Measurements from ENCODE around the gene TRAF7.
A peak's percentile ranks its signal among the peaks of the same experiment; 100 is the strongest.
"Not testable (repeated sequence)": the region's sequence is repeated elsewhere in the genome, so short reads cannot be mapped to it uniquely, and the experiment has no call there.

Gene TRAF7

DNA sequence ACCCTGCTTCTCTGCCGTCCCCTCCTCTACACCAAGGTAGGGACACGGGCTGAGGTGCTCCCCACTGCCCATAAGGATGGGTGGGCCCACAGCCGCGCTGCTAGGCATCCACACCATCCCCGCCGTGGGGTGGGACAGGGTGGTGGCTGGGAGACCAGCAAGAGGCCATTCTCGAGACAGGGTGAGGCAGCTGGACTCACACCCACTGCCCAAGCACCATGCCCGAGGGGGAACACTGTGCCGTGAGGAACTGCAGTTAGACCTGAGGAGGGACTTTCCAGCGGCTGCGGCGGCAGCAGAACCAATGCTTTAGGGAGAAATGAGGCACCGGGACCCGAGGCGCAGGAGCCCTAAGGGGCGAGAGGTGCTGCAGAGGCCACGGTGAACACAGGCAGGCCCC is 33.2 kb upstream of the TRAF7 start:
- DNase-seq (ENCODE audit: low spot score): no peak

DNA sequence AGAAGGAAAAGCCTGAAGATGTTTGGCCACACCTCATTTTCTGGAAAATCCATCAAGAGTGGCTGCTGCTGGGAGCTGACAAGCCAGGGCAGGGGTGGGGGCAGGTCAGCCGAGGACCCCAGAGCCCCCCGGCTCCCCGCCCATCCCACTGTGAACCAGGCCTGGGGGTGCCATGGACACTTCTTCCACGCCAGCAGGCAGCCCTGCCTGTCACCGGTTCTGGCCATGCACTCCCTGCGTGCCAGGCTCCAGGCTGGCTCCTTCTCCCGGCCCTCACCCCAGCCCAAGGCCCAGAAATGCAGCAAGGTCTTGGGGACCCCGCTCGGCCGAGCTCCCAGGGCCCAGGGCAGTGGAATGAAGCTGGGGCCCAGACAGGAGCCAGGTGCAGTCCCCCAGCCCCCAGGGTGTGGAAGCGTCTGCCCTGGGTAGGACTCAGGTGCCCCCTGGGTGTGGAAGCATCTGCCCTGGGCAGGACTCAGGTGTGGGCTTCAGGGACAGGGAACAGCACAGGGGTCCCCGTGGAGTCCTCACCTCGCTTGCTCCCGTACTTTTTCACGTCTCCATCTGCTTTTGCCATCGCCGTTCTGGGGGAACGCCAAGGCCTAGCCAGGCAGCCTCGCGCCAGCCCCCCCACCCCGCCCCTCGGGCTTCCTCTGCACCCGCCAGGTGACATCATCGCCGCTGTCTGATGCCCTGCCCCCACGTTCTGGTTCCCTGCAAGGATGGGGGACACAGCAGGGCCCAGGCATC is 32.5 kb upstream of the TRAF7 start:
- not testable (repeated sequence) for DNase-seq (ENCODE audit: low spot score)

DNA sequence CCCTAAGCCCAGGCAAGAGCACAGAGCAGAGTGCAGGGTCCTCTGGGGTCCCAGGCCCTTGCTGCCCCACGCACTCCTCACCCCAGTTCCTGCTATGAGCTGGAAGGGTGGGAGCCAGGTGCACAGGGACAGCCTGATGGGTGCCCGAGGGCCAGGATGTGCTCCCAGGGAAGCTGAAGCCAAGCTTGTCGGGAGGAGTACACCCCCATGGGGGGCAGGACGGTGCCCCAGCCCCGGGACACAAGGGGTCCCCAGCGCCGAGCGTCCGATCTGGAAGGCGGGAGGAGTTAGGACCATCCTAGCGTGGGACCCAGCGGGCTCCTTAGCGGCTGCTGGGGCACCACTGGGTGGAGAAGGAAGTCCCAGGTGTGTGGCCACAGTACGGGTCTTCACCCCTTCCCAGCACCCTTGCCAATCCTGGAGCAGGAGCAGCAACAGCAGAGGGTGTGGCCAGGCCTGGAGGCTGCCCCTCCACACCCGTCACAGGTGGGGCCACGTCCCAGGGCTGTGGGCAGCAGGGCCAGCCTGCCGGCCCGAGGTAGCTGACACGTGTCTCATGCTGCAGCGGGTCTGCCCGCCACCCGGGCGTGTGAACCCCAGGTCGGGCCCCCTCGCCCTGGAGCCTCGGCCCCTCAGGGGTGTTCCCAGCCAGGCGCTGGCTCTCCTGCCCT is 31.7 kb upstream of the TRAF7 start:
- not testable (repeated sequence) for DNase-seq (ENCODE audit: low spot score)

- DNase-seq (ENCODE audit: low spot score): not testable (repeated sequence)
Observed at GRCh38 chr16:2124377-2124693, 31.2 kb upstream of the TRAF7 start.

GRCh38 chr16:2124694-2125444 is 30.7 kb upstream of the TRAF7 start:
- DNase-seq (ENCODE audit: low spot score): not testable (repeated sequence)

- not testable (repeated sequence) for DNase-seq (ENCODE audit: low spot score)
Observed at GRCh38 chr16:2125609-2126008, 30.0 kb upstream of the TRAF7 start.

- DNase-seq (ENCODE audit: low spot score): not testable (repeated sequence)
Observed at GRCh38 chr16:2126161-2126743, 29.3 kb upstream of the TRAF7 start.

- not testable (repeated sequence) for DNase-seq (ENCODE audit: low spot score)
Observed at GRCh38 chr16:2126928-2127556, 28.5 kb upstream of the TRAF7 start.

DNA sequence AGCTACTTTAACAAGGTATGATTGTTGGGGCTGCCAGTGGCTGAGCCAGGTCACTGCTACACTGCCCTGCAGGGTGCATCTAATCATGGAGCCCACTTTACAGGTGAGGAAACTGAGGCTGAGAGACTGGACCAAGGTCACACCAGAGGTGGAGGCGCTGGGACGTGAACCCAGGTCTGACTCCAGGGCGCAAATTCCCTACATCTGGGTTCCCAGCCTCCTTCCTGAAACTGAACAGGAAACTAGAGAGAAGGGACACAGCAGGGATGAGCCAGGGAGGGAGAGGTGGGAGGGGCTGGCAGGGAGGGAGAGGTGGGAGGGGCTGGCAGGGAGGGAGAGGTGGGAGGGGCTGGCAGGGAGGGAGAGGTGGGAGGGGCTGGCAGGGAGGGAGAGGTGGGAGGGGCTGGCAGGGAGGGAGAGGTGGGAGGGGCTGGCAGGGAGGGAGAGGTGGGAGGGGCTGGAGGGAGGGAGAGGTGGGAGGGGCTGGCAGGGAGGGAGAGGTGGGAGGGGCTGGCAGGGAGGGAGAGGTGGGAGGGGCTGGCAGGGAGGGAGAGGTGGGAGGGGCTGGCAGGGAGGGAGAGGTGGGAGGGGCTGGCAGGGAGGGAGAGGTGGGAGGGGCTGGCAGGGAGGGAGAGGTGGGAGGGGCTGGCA is 27.8 kb upstream of the TRAF7 start:
- DNase-seq (ENCODE audit: low spot score): not testable (repeated sequence)

- DNase-seq (ENCODE audit: low spot score): not testable (repeated sequence)
Observed at GRCh38 chr16:2129251-2129650, 26.3 kb upstream of the TRAF7 start.

GRCh38 chr16:2129890-2130447 is 25.6 kb upstream of the TRAF7 start:
- not testable (repeated sequence) for DNase-seq (ENCODE audit: low spot score)

DNA sequence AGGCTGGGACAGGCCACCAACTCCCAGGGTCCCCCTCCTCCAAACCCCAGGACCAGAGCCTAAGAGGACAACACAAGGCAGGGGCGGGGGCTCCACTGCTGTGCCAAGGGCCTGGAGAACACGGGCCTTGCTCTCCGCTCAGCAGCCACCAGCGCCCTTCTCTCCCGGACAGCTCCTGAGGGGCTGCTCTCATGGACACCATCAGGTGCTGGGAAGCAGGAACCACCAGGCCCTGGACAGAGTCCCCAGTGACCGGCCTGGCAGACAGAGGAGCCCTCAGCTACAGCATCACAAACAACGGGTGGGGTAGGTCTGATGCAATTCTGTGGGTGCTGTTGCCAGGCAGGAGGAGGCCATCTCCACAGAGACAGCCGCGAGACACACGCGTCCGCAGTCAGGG is 21.8 kb upstream of the TRAF7 start:
- not testable (repeated sequence) for DNase-seq (ENCODE audit: low spot score)

- not testable (repeated sequence) for DNase-seq (ENCODE audit: low spot score)
Observed at GRCh38 chr16:2135071-2135470, 20.5 kb upstream of the TRAF7 start.

DNA sequence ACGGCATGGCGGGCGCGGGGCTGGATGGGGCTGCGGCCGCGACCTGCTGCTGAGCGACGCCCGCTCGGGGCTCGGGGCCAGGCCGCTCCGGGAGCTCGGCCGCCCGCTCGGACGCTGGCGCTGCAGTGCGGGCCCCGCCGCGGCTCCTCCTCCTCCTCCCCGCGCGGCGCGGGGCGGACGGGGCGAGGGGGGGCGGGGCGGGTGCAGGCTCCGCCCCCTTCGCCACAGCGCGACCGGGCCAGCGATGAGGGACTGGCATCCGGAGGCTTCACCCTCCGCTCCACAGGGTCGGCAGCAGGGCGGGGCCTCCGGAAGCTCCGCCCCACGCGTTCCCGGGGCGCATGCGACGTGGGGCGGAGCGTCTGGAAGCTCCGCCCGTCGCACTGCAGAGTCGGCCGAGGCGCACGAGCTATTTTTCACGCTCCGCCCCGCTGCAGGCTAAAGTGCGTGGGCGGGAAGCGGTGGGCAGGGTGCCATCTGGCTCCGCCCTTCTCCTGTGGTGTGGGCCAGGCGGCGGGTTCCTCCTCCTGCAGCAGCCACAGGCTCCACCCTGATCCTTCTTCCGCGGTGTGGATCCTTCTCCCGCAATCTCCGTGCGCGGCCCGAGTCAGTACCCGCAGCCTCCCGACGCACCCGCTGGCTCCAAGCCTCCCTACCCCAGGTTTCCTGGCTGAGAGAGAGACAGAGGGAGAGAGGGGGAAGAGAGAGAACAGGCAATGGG is 19.7 kb upstream of the TRAF7 start, which contains the start of gene PKD1:
Gene PKD1 (minus strand): TSS at position 129 of the 721 bp plus-strand sequence. CDS start 209 bp downstream, outside the sequence.
- peak; percentile 93 for DNase-seq (ENCODE audit: low spot score)

DNA sequence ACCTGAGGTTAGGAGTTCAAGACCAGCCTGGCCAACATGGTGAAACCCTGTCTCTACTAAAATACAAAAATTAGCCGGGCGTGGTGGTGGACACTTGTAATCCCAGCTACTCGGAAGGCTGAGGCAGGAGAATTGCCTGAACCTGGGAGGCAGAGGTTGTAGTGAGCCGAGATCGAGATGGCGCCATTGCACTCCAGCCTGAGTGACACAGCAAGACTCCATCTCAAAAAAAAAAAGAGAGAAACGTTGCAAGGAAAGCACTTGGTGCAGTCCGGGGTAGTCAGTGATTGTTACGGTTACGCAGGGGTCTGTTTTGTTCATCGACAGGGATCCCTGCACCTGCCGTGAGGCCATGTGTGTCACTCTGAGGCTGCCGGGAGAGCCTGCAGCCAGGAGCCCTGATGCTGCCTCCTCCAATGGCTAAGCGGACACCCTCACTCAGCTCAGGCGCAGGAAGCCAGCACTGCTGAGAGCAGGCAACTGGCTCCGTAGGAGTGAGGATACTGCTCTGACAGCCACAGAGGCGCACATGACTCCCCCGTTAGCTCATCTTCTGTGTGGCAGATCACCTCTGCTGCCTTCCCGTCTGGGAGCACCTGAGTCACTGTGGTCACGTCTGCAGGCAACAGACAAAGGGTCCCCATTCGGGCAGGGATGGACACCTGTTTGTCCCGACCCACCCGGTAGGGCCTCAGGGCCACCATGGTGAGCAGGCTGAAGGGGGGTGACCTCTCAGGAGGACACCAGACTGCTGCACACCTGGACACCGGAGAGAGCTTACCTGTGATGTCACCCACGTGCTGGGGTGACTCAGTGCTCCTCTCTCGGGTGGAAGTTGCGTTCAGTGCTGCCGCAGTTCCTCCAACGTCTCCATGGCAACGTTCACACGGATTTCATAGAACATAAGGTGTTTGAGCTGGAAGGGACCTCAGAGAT is 12.4 kb upstream of the TRAF7 start:
- no peak for DNase-seq (ENCODE audit: low spot score)

GRCh38 chr16:2143878-2144485 is 11.6 kb upstream of the TRAF7 start:
- no peak for DNase-seq (ENCODE audit: low spot score)

- DNase-seq (ENCODE audit: low spot score): no peak
Observed at GRCh38 chr16:2145843-2146242, 9.7 kb upstream of the TRAF7 start.

DNA sequence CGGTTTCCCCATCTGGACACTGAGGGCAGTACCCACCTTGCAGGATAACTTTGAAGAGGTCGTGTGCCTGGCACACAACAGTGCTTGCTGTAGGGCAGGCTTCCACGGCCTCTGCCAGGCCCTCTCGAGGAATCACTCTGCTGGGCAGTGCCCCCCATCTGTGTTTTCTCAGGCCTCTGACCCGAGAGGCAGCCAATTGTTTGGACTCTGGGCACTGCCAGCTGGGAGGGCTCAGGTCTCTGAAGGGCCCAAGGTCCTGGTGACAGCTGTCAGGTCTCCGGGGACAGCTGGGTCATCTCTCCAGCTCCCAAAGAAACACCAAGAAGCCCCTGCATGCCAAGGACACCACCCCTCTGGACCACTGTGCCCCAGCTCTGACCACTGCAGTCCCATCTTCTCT is 8.2 kb upstream of the TRAF7 start:
- DNase-seq (ENCODE audit: low spot score): no peak

Data from NAMALWA (cell line).